ENCODE results near the gene BLOC1S3. TPM values are rescaled to one million over a fixed set of nuclear protein-coding genes. Genes with fewer than 3 reads are reported as not detected.

BLOC1S3 gene
- total RNA-seq, 1 donor from 2014 or later = 22.7 TPM

DNA sequence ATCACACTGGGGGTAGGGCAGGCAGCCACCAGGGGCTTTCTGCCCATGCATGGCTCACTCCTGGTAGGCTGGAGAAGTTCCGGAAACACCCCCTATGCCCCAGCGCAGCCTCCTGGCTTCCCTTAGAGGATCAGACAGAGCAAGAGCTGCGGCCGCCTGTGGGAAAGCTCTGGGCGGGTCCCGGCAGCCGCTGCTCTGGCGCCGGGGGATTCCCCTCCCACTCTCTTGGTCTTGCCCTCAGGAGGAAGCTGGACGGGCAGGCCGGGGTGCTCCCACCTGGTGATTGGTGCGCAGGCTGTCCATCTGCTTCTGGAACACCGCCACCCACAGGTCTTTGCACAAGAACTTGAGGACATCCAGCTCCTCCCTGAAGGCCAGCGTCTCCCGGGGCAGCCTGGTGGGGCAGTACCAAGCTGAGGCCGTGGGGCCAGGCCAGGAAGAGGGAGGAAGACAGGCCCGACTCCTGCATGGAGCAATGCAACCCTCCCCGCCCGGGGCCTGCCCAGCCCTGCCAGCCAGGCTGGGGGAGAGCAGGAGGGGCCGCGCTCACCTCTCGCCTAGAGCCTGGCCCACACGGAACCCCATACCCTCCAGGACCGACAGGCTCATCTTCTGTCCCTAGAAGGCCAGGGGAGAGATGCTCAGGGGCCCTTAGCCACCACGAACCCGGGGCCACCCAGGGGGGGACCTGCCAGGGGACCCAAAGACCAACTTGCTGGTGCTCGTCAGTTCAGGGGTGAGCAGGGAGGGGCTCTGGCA is 13.8 kb upstream of the BLOC1S3 start:
- TF ChIP-seq CTCF (IDR thresholded peaks at IDR 0.05; ENCODE audit: unreplicated experiment) = no peak
- Mint-ChIP-seq H3K4me3 (ENCODE audit: unreplicated experiment) (no peak overlapping the region), H3K27ac (ENCODE audit: unreplicated experiment) (no peak overlapping the region), H3K36me3 (ENCODE audit: low read depth, unreplicated experiment) (peaks cover 7% of the 10 kb centered on the region), H3K4me1 (ENCODE audit: unreplicated experiment) (peaks cover 30% of the 10 kb centered on the region), H3K27me3 (ENCODE audit: unreplicated experiment) (peaks cover 17% of the 10 kb centered on the region), H3K9me3 (ENCODE audit: unreplicated experiment) (no peaks in the 10 kb centered on the region)
- DNase-seq (ENCODE audit: low spot score) = no peak

GRCh38 chr19:45166723-45167252 is 11.8 kb upstream of the BLOC1S3 start:
- H3K27ac Mint-ChIP-seq (ENCODE audit: unreplicated experiment) = peak overlapping the region; percentile 90
- TF ChIP-seq CTCF (IDR thresholded peaks at IDR 0.05; ENCODE audit: unreplicated experiment) = no peak
- H3K27me3 Mint-ChIP-seq (ENCODE audit: unreplicated experiment) = peaks cover 13% of the 10 kb centered on the region
- no peak overlapping the region for H3K4me3 Mint-ChIP-seq (ENCODE audit: unreplicated experiment)
- DNase-seq (ENCODE audit: low spot score) = no peak
- H3K9me3 Mint-ChIP-seq (ENCODE audit: unreplicated experiment) = no peaks in the 10 kb centered on the region
- peaks cover 42% of the 10 kb centered on the region for H3K4me1 Mint-ChIP-seq (ENCODE audit: unreplicated experiment)
- peaks cover 8% of the 10 kb centered on the region for H3K36me3 Mint-ChIP-seq (ENCODE audit: low read depth, unreplicated experiment)

DNA sequence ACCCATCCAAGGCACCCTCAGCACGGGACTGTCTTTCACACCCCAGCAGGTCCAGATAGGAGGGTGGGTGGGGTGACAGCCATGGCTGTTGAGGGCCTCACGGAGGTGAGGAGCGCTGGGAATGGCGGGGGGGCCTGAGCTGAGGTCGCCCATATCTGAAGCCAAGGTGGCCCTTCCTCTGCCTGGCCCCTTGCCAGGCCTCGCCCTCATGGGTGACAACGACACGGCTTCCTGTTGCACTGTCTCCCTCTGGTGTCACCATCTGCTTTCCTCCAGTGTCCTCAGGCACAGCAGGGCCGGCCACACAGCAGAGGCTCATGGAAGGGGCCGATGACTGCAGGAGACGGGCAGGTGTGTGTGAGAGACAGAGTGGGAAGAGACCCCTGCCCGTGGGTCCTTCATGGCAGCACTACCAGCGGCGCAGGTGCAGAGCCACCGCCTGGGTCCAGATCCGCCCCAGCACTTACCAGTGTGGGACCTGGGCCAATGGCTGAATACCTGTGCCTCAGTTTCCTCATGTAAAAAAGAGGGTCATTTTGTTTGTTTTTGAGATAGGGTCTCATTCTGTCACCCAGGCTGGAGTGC is 9.7 kb upstream of the BLOC1S3 start:
- DNase-seq (ENCODE audit: low spot score) = no peak
- peaks cover 55% of the 10 kb centered on the region for H3K4me1 Mint-ChIP-seq (ENCODE audit: unreplicated experiment)
- H3K27ac Mint-ChIP-seq (ENCODE audit: unreplicated experiment) = no peak overlapping the region
- H3K9me3 Mint-ChIP-seq (ENCODE audit: unreplicated experiment) = no peaks in the 10 kb centered on the region
- H3K27me3 Mint-ChIP-seq (ENCODE audit: unreplicated experiment) = peaks cover 13% of the 10 kb centered on the region
- TF ChIP-seq CTCF (IDR thresholded peaks at IDR 0.05; ENCODE audit: unreplicated experiment) = no peak
- peaks cover 8% of the 10 kb centered on the region for H3K36me3 Mint-ChIP-seq (ENCODE audit: low read depth, unreplicated experiment)
- no peak overlapping the region for H3K4me3 Mint-ChIP-seq (ENCODE audit: unreplicated experiment)

GRCh38 chr19:45169602-45170001 is 9.0 kb upstream of the BLOC1S3 start:
- H3K9me3 Mint-ChIP-seq (ENCODE audit: unreplicated experiment) = no peaks in the 10 kb centered on the region
- H3K4me1 Mint-ChIP-seq (ENCODE audit: unreplicated experiment) = peaks cover 59% of the 10 kb centered on the region
- H3K4me3 Mint-ChIP-seq (ENCODE audit: unreplicated experiment) = no peak overlapping the region
- H3K27ac Mint-ChIP-seq (ENCODE audit: unreplicated experiment) = peak overlapping the region; percentile 99
- no peak for DNase-seq (ENCODE audit: low spot score)
- TF ChIP-seq CTCF (IDR thresholded peaks at IDR 0.05; ENCODE audit: unreplicated experiment) = no peak
- H3K36me3 Mint-ChIP-seq (ENCODE audit: low read depth, unreplicated experiment) = peaks cover 8% of the 10 kb centered on the region
- peaks cover 13% of the 10 kb centered on the region for H3K27me3 Mint-ChIP-seq (ENCODE audit: unreplicated experiment)

Data from endothelial cell (in vitro differentiated cells).